GM19193 (cell line): ENCODE measurements around the gene HEXD.
A peak's percentile ranks its signal among the peaks of the same experiment; 100 is the strongest.

Source experiments
- POLR2A ChIP-seq: IDR thresholded peaks from 4 replicates; pipeline ENCODE4 v1.6.1; 2011; ENCODE audit not compliant: insufficient read depth, insufficient read length; ENCODE audit errors: extremely low read depth

HEXD gene

GRCh38 chr17:82424001-82424862 is 6.1 kb downstream of the HEXD start:
- TF ChIP-seq POLR2A, result no peak

- TF ChIP-seq POLR2A, result no peak
Observed at GRCh38 chr17:82424863-82425159, 6.7 kb downstream of the HEXD start.

- no peak for TF ChIP-seq POLR2A
Observed at GRCh38 chr17:82428546-82428945, 10.4 kb downstream of the HEXD start.

GRCh38 chr17:82429824-82430223 is 11.7 kb downstream of the HEXD start:
- TF ChIP-seq POLR2A, result no peak

- TF ChIP-seq POLR2A, result no peak
Observed at GRCh38 chr17:82432017-82432416, 13.9 kb downstream of the HEXD start.

GRCh38 chr17:82433560-82434215 is 15.5 kb downstream of the HEXD start:
- no peak for TF ChIP-seq POLR2A

- no peak for TF ChIP-seq POLR2A
Observed at GRCh38 chr17:82434216-82434565, 16.0 kb downstream of the HEXD start.

- TF ChIP-seq POLR2A, result no peak
Observed at GRCh38 chr17:82435103-82435502, 17.0 kb downstream of the HEXD start.

- peak; percentile 10 for TF ChIP-seq POLR2A
Observed at GRCh38 chr17:82435601-82436583, 17.7 kb downstream of the HEXD start.

GRCh38 chr17:82436601-82437324 is 18.6 kb downstream of the HEXD start:
- TF ChIP-seq POLR2A, result peak; percentile 1

GRCh38 chr17:82437325-82437668 is 19.1 kb downstream of the HEXD start:
- no peak for TF ChIP-seq POLR2A

GRCh38 chr17:82438401-82439193 is 20.4 kb downstream of the HEXD start:
- no peak for TF ChIP-seq POLR2A

- no peak for TF ChIP-seq POLR2A
Observed at GRCh38 chr17:82439194-82439828, 21.2 kb downstream of the HEXD start.

- peak; percentile 24 for TF ChIP-seq POLR2A
Observed at GRCh38 chr17:82439829-82440365, 21.8 kb downstream of the HEXD start.

- TF ChIP-seq POLR2A, result peak; percentile 46
Observed at GRCh38 chr17:82440469-82440981, 22.4 kb downstream of the HEXD start.
